Stimulated activated CD4-positive, alpha-beta T cell treated with anti-CD3 and anti-CD28 coated beads, Interleukin-4, amount 100 ng/mL, for 4 hours (primary cell): Measurements from ENCODE around the gene SRMS.
A peak's percentile ranks its signal among the peaks of the same experiment; 100 is the strongest.
"Not testable (repeated sequence)": the region's sequence is repeated elsewhere in the genome, so short reads cannot be mapped to it uniquely, and the experiment has no call there.

ENCODE experiments used
- DNase-seq, 2 experiments: peaks; one replicate each; pipeline ENCODE4 v3.0.0-alpha.2; 2020

Gene SRMS

GRCh38 chr20:63565021-63565698, 17.6 kb upstream of the SRMS start:
- DNase-seq: no peak

- no peak for DNase-seq
Measured at GRCh38 chr20:63564036-63564810, 16.7 kb upstream of the SRMS start.

GRCh38 chr20:63563225-63563935, 15.8 kb upstream of the SRMS start:
- no peak for DNase-seq

GRCh38 chr20:63562461-63563224, 15.1 kb upstream of the SRMS start:
- DNase-seq: no peak

- no peak for DNase-seq
Measured at GRCh38 chr20:63561624-63562396, 14.3 kb upstream of the SRMS start.

GRCh38 chr20:63560856-63561609, 13.5 kb upstream of the SRMS start:
- DNase-seq: no peak

GRCh38 chr20:63560333-63560805, 12.8 kb upstream of the SRMS start:
- no peak for DNase-seq

- DNase-seq: not testable (repeated sequence)
Measured at GRCh38 chr20:63559485-63560332, 12.2 kb upstream of the SRMS start.

GRCh38 chr20:63558804-63559484, 11.4 kb upstream of the SRMS start:
- DNase-seq: no peak

GRCh38 chr20:63557481-63557891, 9.9 kb upstream of the SRMS start:
- no peak for DNase-seq

GRCh38 chr20:63556873-63557478, 9.4 kb upstream of the SRMS start:
- no peak for DNase-seq

- DNase-seq: no peak
Measured at GRCh38 chr20:63555661-63556381, 8.3 kb upstream of the SRMS start.

- DNase-seq: no peak
Measured at GRCh38 chr20:63554361-63555278, 7.1 kb upstream of the SRMS start.

- peak; percentile 50 to 61 for DNase-seq
Measured at GRCh38 chr20:63553933-63554290, 6.4 kb upstream of the SRMS start, which contains the start of gene FNDC11. Gene FNDC11 (plus strand): TSS chr20:63554159. CDS start chr20:63555664, 1,505 bp downstream.

- DNase-seq: peak; percentile 82 to 85
Measured at GRCh38 chr20:63553251-63553932, 5.8 kb upstream of the SRMS start.

- DNase-seq: peak in 1 of 2 experiments; percentile 55
Measured at GRCh38 chr20:63552481-63553249, 5.1 kb upstream of the SRMS start.
